HepG2 (cell line): ENCODE measurements around the gene GPC6. TPM values are rescaled to one million over a fixed set of nuclear protein-coding genes. Genes with fewer than 3 reads are reported as not detected.

Source experiments
- ATAC-seq: fragments of 200-7000 bp; cut with Tn5 transposase; 3 replicates; pipeline ENCODE4 v1.9.1; 2020; ENCODE audit warnings: mild to moderate bottlenecking, moderate library complexity
- BruUV-seq: library from RNA; stranded (reverse); fragments of 400-500 nt; replicated peaks from 2 replicates; lab custom pipeline; 2021; lab: Mats Ljungman, UMichigan
- CTCF ChIA-PET: fragments of 300-600 bp; formaldehyde crosslinking; extraction: SDS; loops from one replicate; lab custom pipeline; 2021; ENCODE audit warnings: low total read pairs, inconsistent platforms, low intra/inter-chr PET ratio; lab: Yijun Ruan, JAX
- POLR2A ChIA-PET: fragments of 350-600 bp; sonication (Branson Sonifier 250); formaldehyde crosslinking; loops from one replicate; lab custom pipeline; 2020; ENCODE audit warnings: antibody characterized with exemption, inconsistent platforms; lab: Yijun Ruan, JAX
- DNase-seq: peaks from one replicate; pipeline ENCODE4 v3.0.0-alpha.2; 2015; ENCODE audit warnings: low spot score
- FAIRE-seq: peaks from 3 replicates; lab custom pipeline; 2011; peaks lifted over from hg19 to GRCh38; lab: Jason Lieb, UNC
- H2AFZ ChIP-seq: one replicate; pipeline ENCODE4 v1.6.1; 2011; ENCODE audit warnings: low read length, inconsistent platforms
- H3K27ac ChIP-seq: fragments of 300-600 bp; 3 replicates; pipeline ENCODE4 v1.8.0; 2011; ENCODE audit warnings: mixed run types, mild to moderate bottlenecking, mixed read lengths, low read length, inconsistent platforms; ENCODE audit not compliant: insufficient read depth; ENCODE audit errors: extremely low read length
- H3K27me3 ChIP-seq, 2 experiments: fragments of 200-600 bp in 1 of 2; 2 replicates in 1 of 2; 3 replicates in 1 of 2; pipeline versions ENCODE4 v1.6.0 to v1.8.0; 2011; ENCODE audit warnings: low read length in 2 of 2, mild to moderate bottlenecking in 2 of 2, moderate library complexity in 2 of 2, inconsistent platforms in 1 of 2; ENCODE audit not compliant: insufficient read depth in 2 of 2, control insufficient read depth in 1 of 2
- H3K36me3 ChIP-seq, 2 experiments: fragments of 200-600 bp in 1 of 2; replicated peaks in 1 of 2; 2 replicates in 1 of 2; 3 replicates in 1 of 2; pipeline versions ENCODE4 v1.5.1 to v1.8.0; 2011; ENCODE audit warnings: low read length in 2 of 2, inconsistent platforms in 1 of 2; ENCODE audit not compliant: insufficient read depth in 2 of 2, control insufficient read depth in 1 of 2
- H3K4me1 ChIP-seq: 2 replicates; pipeline ENCODE4 v1.5.1; 2012; ENCODE audit warnings: low read length, inconsistent platforms; ENCODE audit not compliant: insufficient read depth
- H3K4me2 ChIP-seq: 2 replicates; pipeline ENCODE4 v1.6.0; 2011; ENCODE audit warnings: low read depth, low read length, inconsistent platforms
- H3K4me3 ChIP-seq, 3 experiments: fragments of 200-600 bp in 1 of 3; sonication (generic), shearing (Covaris generic) in 1 of 3; replicated peaks in 1 of 3; 2 replicates each; pipeline ENCODE4 v1.5.1; 2011 to 2016; ENCODE audit warnings: low read length in 3 of 3, inconsistent platforms in 2 of 3, low read depth in 2 of 3, mild to moderate bottlenecking in 2 of 3, control low read depth in 1 of 3, mixed read lengths in 1 of 3; ENCODE audit not compliant: insufficient read depth in 1 of 3
- H3K79me2 ChIP-seq: one replicate; pipeline ENCODE4 v1.6.1; 2011; ENCODE audit warnings: low read length, inconsistent platforms; ENCODE audit not compliant: insufficient read depth
- H3K9ac ChIP-seq: 2 replicates; pipeline ENCODE4 v1.6.0; 2011; ENCODE audit warnings: mild to moderate bottlenecking, low read depth, low read length, inconsistent platforms; ENCODE audit not compliant: insufficient read depth
- H3K9me3 ChIP-seq: 2 replicates; pipeline ENCODE4 v1.5.1; 2012; ENCODE audit warnings: mild to moderate bottlenecking, low read length
- H4K20me1 ChIP-seq: 2 replicates; pipeline ENCODE4 v1.6.0; 2011; ENCODE audit warnings: inconsistent platforms, mild to moderate bottlenecking, low read length, moderate library complexity; ENCODE audit not compliant: insufficient read depth
- BHLHE40 ChIP-seq: IDR thresholded peaks from 2 replicates; pipeline ENCODE4 v1.6.1; 2011; ENCODE audit warnings: low read length, improper control_type of control experiment
- MAZ ChIP-seq, 2 experiments: sonication (generic) in 1 of 2; formaldehyde crosslinking in 1 of 2; IDR thresholded peaks; 2 replicates each; pipeline versions ENCODE4 v1.5.0 to v1.6.1; 2012 to 2020; ENCODE audit warnings: low read depth in 2 of 2, mild to moderate bottlenecking in 2 of 2, borderline replicate concordance in 1 of 2, improper control_type of control experiment in 1 of 2, low read length in 1 of 2, missing genetic modification reagents in 1 of 2, moderate library complexity in 1 of 2
- REPIN1 ChIP-seq: sonication (generic); formaldehyde crosslinking; IDR thresholded peaks from 2 replicates; pipeline ENCODE4 v1.8.0; 2022; ENCODE audit warnings: missing genetic modification reagents, low read depth, mild to moderate bottlenecking, borderline replicate concordance
- WGBS: methylation state at CpG from one replicate; pipeline ENCODE4 v1.1.6; 2017; ENCODE audit warnings: low lambda C conversion rate; 5-methylcytosine and 5-hydroxymethylcytosine counted together
- in situ Hi-C: cut with HindIII; loops from 2 replicates; pipeline ENCODE4 v1.10.0; 2017; ENCODE audit warnings: low pct_unique_long_range_greater_than_20kb; ENCODE audit not compliant: extremely low pct_ligation_motif_present
- intact Hi-C: fragments of 100-400 bp; cut with micrococcal nuclease; formaldehyde crosslinking; loops from one replicate; pipeline ENCODE4 v1.10.0; 2022; ENCODE audit not compliant: unreplicated experiment
- polyA plus RNA-seq, 8 experiments: library from polyadenylated mRNA; depleted of rRNA in 3 of 8; stranded (reverse) in 7 of 8; unstranded in 1 of 8; fragments of >200 nt; fragmentation: Illumina TruSeq in 4 of 8; extraction: Trizol in 4 of 8; gene quantifications; 2 replicates each; pipeline versions ENCODE4 v1.2.1 to v1.2.3, GENCODE V29; 2011 to 2016; ENCODE audit warnings: low read depth in 4 of 8, missing spikeins in 1 of 8, mixed read lengths in 1 of 8; ENCODE audit not compliant: insufficient read depth in 1 of 8
- total RNA-seq, 5 experiments: library from RNA; depleted of rRNA; stranded (reverse); fragments of >200 nt; fragmentation: Illumina TruSeq; extraction: Trizol; gene quantifications; 2 replicates each; pipeline ENCODE4 v1.2.3, GENCODE V29; 2016; ENCODE audit warnings: low read depth in 1 of 5
- TF ChIP-seq, protein P1 (sequence below): sonication (generic); formaldehyde crosslinking; IDR thresholded peaks from 2 replicates; pipeline ENCODE4 v1.9.0; 2021; ENCODE audit warnings: mild to moderate bottlenecking, missing genetic modification reagents

The GPC6 gene
- total and polyA plus RNA-seq, 2 of the 13 experiments (the other 11 are each of a cell fraction or from before 2014, with no cell fraction given) = 24.5 to 33.9 TPM

DNA sequence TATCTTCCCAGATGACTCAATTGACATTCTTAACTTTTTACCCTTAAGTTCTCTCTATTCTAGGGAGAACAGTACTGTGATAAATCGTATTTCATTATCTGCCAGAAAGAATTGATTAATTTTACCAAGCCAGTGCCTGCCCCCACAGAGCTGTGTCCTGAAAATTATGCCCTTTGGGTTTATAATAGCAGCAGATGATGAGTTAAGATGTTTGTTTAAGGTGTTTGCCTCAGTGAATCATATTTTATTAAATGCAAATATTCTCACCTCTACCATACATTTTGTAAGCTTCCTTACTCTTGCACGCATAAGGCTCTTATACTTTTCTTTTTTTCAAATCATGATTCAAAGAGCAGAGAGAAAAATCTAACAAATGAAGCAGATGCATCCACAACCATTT is 934.3 kb downstream of the GPC6 start:
- H3K36me3 ChIP-seq = no peaks in the 10 kb centered on the region; a peak in 1 of 5 replicates
- ChIA-PET CTCF (no interaction called here), POLR2A (no interaction called here)
- DNase-seq (no peak), ATAC-seq (no peak), FAIRE-seq (no peak)
- no peaks in the 10 kb centered on the region for H3K4me1 ChIP-seq
- H3K27me3 ChIP-seq = no peaks in the 10 kb centered on the region
- H3K9me3 ChIP-seq = peaks cover 5% of the 10 kb centered on the region; the same call in 1 of the 2 replicates
- no peaks in the 10 kb centered on the region for H3K79me2 ChIP-seq
- H3K4me3 ChIP-seq = no peak overlapping the region
- no peak overlapping the region for H3K4me2 ChIP-seq
- in situ Hi-C loops (no loop called here), intact Hi-C loops (no loop called here)
- no peak overlapping the region for H2AFZ ChIP-seq
- WGBS = 95% methylated on average over 2 of the region's 2 CpGs
- no TSS peak for BruUV-seq
- H4K20me1 ChIP-seq = no peaks in the 10 kb centered on the region
- no peak overlapping the region for H3K9ac ChIP-seq
- TF ChIP-seq REPIN1 (CRISPR knock-in tag) (no peak), MAZ (IDR thresholded peaks at IDR 0.05; ENCODE audit: borderline replicate concordance, low read depth, low read length) (no peak), MAZ (CRISPR knock-in tag; IDR thresholded peaks at IDR 0.05; ENCODE audit: low read depth) (no peak), BHLHE40 (no peak)
- TF ChIP-seq, protein P1, sequence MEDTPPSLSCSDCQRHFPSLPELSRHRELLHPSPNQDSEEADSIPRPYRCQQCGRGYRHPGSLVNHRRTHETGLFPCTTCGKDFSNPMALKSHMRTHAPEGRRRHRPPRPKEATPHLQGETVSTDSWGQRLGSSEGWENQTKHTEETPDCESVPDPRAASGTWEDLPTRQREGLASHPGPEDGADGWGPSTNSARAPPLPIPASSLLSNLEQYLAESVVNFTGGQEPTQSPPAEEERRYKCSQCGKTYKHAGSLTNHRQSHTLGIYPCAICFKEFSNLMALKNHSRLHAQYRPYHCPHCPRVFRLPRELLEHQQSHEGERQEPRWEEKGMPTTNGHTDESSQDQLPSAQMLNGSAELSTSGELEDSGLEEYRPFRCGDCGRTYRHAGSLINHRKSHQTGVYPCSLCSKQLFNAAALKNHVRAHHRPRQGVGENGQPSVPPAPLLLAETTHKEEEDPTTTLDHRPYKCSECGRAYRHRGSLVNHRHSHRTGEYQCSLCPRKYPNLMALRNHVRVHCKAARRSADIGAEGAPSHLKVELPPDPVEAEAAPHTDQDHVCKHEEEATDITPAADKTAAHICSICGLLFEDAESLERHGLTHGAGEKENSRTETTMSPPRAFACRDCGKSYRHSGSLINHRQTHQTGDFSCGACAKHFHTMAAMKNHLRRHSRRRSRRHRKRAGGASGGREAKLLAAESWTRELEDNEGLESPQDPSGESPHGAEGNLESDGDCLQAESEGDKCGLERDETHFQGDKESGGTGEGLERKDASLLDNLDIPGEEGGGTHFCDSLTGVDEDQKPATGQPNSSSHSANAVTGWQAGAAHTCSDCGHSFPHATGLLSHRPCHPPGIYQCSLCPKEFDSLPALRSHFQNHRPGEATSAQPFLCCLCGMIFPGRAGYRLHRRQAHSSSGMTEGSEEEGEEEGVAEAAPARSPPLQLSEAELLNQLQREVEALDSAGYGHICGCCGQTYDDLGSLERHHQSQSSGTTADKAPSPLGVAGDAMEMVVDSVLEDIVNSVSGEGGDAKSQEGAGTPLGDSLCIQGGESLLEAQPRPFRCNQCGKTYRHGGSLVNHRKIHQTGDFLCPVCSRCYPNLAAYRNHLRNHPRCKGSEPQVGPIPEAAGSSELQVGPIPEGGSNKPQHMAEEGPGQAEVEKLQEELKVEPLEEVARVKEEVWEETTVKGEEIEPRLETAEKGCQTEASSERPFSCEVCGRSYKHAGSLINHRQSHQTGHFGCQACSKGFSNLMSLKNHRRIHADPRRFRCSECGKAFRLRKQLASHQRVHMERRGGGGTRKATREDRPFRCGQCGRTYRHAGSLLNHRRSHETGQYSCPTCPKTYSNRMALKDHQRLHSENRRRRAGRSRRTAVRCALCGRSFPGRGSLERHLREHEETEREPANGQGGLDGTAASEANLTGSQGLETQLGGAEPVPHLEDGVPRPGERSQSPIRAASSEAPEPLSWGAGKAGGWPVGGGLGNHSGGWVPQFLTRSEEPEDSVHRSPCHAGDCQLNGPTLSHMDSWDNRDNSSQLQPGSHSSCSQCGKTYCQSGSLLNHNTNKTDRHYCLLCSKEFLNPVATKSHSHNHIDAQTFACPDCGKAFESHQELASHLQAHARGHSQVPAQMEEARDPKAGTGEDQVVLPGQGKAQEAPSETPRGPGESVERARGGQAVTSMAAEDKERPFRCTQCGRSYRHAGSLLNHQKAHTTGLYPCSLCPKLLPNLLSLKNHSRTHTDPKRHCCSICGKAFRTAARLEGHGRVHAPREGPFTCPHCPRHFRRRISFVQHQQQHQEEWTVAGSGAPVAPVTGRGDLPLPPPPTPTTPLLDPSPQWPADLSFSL = no peak
- H3K27ac ChIP-seq = no peak overlapping the region
